Stomach smooth muscle (tissue), 2 donors: ENCODE data around the gene PODN.

ENCODE experiments used
- H3K27ac ChIP-seq: one replicate; pipeline ENCODE4 v1.7.0; 2013; ENCODE audit warnings: mild to moderate bottlenecking, low read length, inconsistent platforms
- H3K27me3 ChIP-seq, 2 donors: one replicate each; pipeline ENCODE4 v1.7.0; 2013; ENCODE audit warnings: low read length in 2 of 2; ENCODE audit not compliant: insufficient read depth in 2 of 2, control insufficient read depth in 1 of 2
- H3K36me3 ChIP-seq, 2 donors: one replicate each; pipeline ENCODE4 v1.7.0; 2013; ENCODE audit warnings: low read length in 2 of 2; ENCODE audit not compliant: control insufficient read depth in 2 of 2, insufficient read depth in 2 of 2
- H3K4me1 ChIP-seq: one replicate; pipeline ENCODE4 v1.7.0; 2013; ENCODE audit warnings: low read length; ENCODE audit not compliant: control insufficient read depth, insufficient read depth
- H3K4me3 ChIP-seq, 2 donors: one replicate each; pipeline ENCODE4 v1.7.0; 2013; ENCODE audit warnings: low read length in 2 of 2
- H3K9ac ChIP-seq, 2 donors: one replicate each; pipeline ENCODE4 v1.7.0; 2013; ENCODE audit warnings: low read length in 2 of 2, mild to moderate bottlenecking in 1 of 2
- H3K9me3 ChIP-seq, 2 donors: one replicate each; pipeline ENCODE4 v1.7.0; 2013; ENCODE audit warnings: low read length in 2 of 2; ENCODE audit not compliant: control insufficient read depth in 2 of 2
- donor health status: healthy.
- donor health status: Pancreatic carcinoma.

Gene PODN

GRCh38 chr1:53090227-53091147, 28.5 kb downstream of the PODN start:
- Histone ChIP-seq H3K9me3 (no peaks in the 10 kb centered on the region), H3K4me3 (no peak overlapping the region), H3K4me1 (peaks cover 30% of the 10 kb centered on the region), H3K9ac (no peak overlapping the region), H3K36me3 (peaks cover 0 to 7% of the 10 kb centered on the region in 2 donors), H3K27me3 (no peaks in the 10 kb centered on the region), H3K27ac (peak overlapping the region; percentile 1)

- H3K4me3 ChIP-seq: no peak overlapping the region
- no peak overlapping the region for H3K9ac ChIP-seq
- no peaks in the 10 kb centered on the region for H3K27me3 ChIP-seq
- H3K9me3 ChIP-seq: no peaks in the 10 kb centered on the region
- H3K36me3 ChIP-seq: peaks cover 0 to 2% of the 10 kb centered on the region in 2 donors
- H3K27ac ChIP-seq: no peak overlapping the region
- H3K4me1 ChIP-seq: peaks cover 20% of the 10 kb centered on the region
Observed at GRCh38 chr1:53091841-53092645, 30.0 kb downstream of the PODN start.

- Histone ChIP-seq H3K27ac (no peak overlapping the region), H3K27me3 (no peaks in the 10 kb centered on the region), H3K4me1 (peaks cover 19% of the 10 kb centered on the region), H3K36me3 (peaks cover 0 to 2% of the 10 kb centered on the region in 2 donors), H3K9me3 (no peaks in the 10 kb centered on the region), H3K9ac (no peak overlapping the region), H3K4me3 (no peak overlapping the region)
Observed at GRCh38 chr1:53092659-53093450, 30.8 kb downstream of the PODN start.

- peaks cover 16% of the 10 kb centered on the region for H3K4me1 ChIP-seq
- H3K9me3 ChIP-seq: no peaks in the 10 kb centered on the region
- no peak overlapping the region for H3K4me3 ChIP-seq
- no peaks in the 10 kb centered on the region for H3K27me3 ChIP-seq
- H3K36me3 ChIP-seq: no peaks in the 10 kb centered on the region
- no peak overlapping the region for H3K9ac ChIP-seq
- no peak overlapping the region for H3K27ac ChIP-seq
Observed at GRCh38 chr1:53093451-53093754, 31.4 kb downstream of the PODN start.

GRCh38 chr1:53093778-53094532, 31.9 kb downstream of the PODN start:
- no peak overlapping the region for H3K9ac ChIP-seq
- no peaks in the 10 kb centered on the region for H3K36me3 ChIP-seq
- H3K27ac ChIP-seq: no peak overlapping the region

GRCh38 chr1:53094533-53094919, 32.5 kb downstream of the PODN start:
- Histone ChIP-seq H3K36me3 (no peaks in the 10 kb centered on the region), H3K27ac (no peak overlapping the region), H3K27me3 (no peaks in the 10 kb centered on the region), H3K9me3 (no peaks in the 10 kb centered on the region), H3K4me3 (no peak overlapping the region), H3K9ac (no peak overlapping the region), H3K4me1 (peaks cover 15% of the 10 kb centered on the region)

More at GRCh38 chr1:53093778-53094532, 31.9 kb downstream of the PODN start:
- Histone ChIP-seq H3K4me3 (no peak overlapping the region), H3K4me1 (peaks cover 15% of the 10 kb centered on the region), H3K27me3 (no peaks in the 10 kb centered on the region), H3K9me3 (no peaks in the 10 kb centered on the region)

GRCh38 chr1:53104289-53104913, 42.4 kb downstream of the PODN start:
- Histone ChIP-seq H3K27ac (peak overlapping the region; percentile 69), H3K4me3 (no peak overlapping the region), H3K27me3 (no peaks in the 10 kb centered on the region), H3K9ac (peak overlapping the region in 1 of 2 donors; percentile 55), H3K36me3 (no peaks in the 10 kb centered on the region), H3K9me3 (no peaks in the 10 kb centered on the region), H3K4me1 (peaks cover 28% of the 10 kb centered on the region)

GRCh38 chr1:53107090-53107489, 45.1 kb downstream of the PODN start:
- Histone ChIP-seq H3K9me3 (peaks cover under 1 to 2% of the 10 kb centered on the region in 2 donors), H3K4me3 (no peak overlapping the region), H3K27ac (no peak overlapping the region), H3K27me3 (no peaks in the 10 kb centered on the region), H3K4me1 (peaks cover 48% of the 10 kb centered on the region), H3K9ac (no peak overlapping the region), H3K36me3 (no peaks in the 10 kb centered on the region)

GRCh38 chr1:53107570-53108322, 45.7 kb downstream of the PODN start:
- Histone ChIP-seq H3K9ac (no peak overlapping the region), H3K4me3 (no peak overlapping the region), H3K27ac (no peak overlapping the region), H3K4me1 (peaks cover 54% of the 10 kb centered on the region), H3K9me3 (peaks cover 3 to 6% of the 10 kb centered on the region in 2 donors), H3K36me3 (no peaks in the 10 kb centered on the region), H3K27me3 (no peaks in the 10 kb centered on the region)
